HUES6 (cell line): ENCODE measurements around the gene ZNF177.
A peak's percentile ranks its signal among the peaks of the same experiment; 100 is the strongest.

ENCODE experiments used
- H3K27ac ChIP-seq: 2 replicates; pipeline ENCODE4 v1.7.0; 2013; ENCODE audit warnings: low read depth, mild to moderate bottlenecking, low read length, inconsistent platforms
- H3K27me3 ChIP-seq: 2 replicates; pipeline ENCODE4 v1.6.1; 2013; ENCODE audit warnings: low read length; ENCODE audit not compliant: control insufficient read depth, insufficient read depth
- H3K36me3 ChIP-seq: 2 replicates; pipeline ENCODE4 v1.6.1; 2013; ENCODE audit warnings: low read length; ENCODE audit not compliant: control insufficient read depth, insufficient read depth
- H3K4me1 ChIP-seq: 2 replicates; pipeline ENCODE4 v1.6.1; 2013; ENCODE audit warnings: low read length; ENCODE audit not compliant: control insufficient read depth, insufficient read depth
- H3K4me3 ChIP-seq: 2 replicates; pipeline ENCODE4 v1.5.1; 2013; ENCODE audit warnings: low read depth, low read length
- H3K9ac ChIP-seq: one replicate; pipeline ENCODE4 v1.6.1; 2013; ENCODE audit warnings: mild to moderate bottlenecking, low read length
- H3K9me3 ChIP-seq: 2 replicates; pipeline ENCODE4 v1.6.1; 2013; ENCODE audit warnings: low read depth, low read length; ENCODE audit not compliant: control insufficient read depth, insufficient read depth

Gene ZNF177

GRCh38 chr19:9348253-9348652, 14.6 kb upstream of the ZNF177 start:
- Histone ChIP-seq H3K4me1 (no peaks in the 10 kb centered on the region), H3K27ac (no peak overlapping the region), H3K36me3 (peaks cover 15% of the 10 kb centered on the region), H3K27me3 (no peaks in the 10 kb centered on the region), H3K9me3 (peaks cover 81% of the 10 kb centered on the region), H3K9ac (no peak overlapping the region), H3K4me3 (no peak overlapping the region)

GRCh38 chr19:9348671-9349070, 14.1 kb upstream of the ZNF177 start:
- Histone ChIP-seq H3K27ac (no peak overlapping the region), H3K9me3 (peaks cover 79% of the 10 kb centered on the region), H3K36me3 (peaks cover 11% of the 10 kb centered on the region), H3K4me1 (no peaks in the 10 kb centered on the region), H3K4me3 (no peak overlapping the region), H3K9ac (no peak overlapping the region), H3K27me3 (no peaks in the 10 kb centered on the region)

- no peak overlapping the region for H3K9ac ChIP-seq
- no peaks in the 10 kb centered on the region for H3K4me1 ChIP-seq
- no peak overlapping the region for H3K4me3 ChIP-seq
- peaks cover 73% of the 10 kb centered on the region for H3K9me3 ChIP-seq
- no peaks in the 10 kb centered on the region for H3K27me3 ChIP-seq
- H3K36me3 ChIP-seq, result peaks cover 6% of the 10 kb centered on the region
- H3K27ac ChIP-seq, result no peak overlapping the region
These were observed 10.3 kb upstream of the ZNF177 start for GRCh38 chr19:9352505-9352904.

GRCh38 chr19:9353011-9353410, 9.8 kb upstream of the ZNF177 start:
- Histone ChIP-seq H3K27me3 (no peaks in the 10 kb centered on the region), H3K4me1 (no peaks in the 10 kb centered on the region), H3K36me3 (peaks cover 9% of the 10 kb centered on the region), H3K9me3 (peaks cover 74% of the 10 kb centered on the region), H3K4me3 (no peak overlapping the region), H3K27ac (no peak overlapping the region), H3K9ac (no peak overlapping the region)

- H3K27ac ChIP-seq, result no peak overlapping the region
- H3K4me3 ChIP-seq, result no peak overlapping the region
- no peaks in the 10 kb centered on the region for H3K4me1 ChIP-seq
- no peaks in the 10 kb centered on the region for H3K27me3 ChIP-seq
- H3K9ac ChIP-seq, result no peak overlapping the region
- peaks cover 6% of the 10 kb centered on the region for H3K36me3 ChIP-seq
- H3K9me3 ChIP-seq, result peaks cover 75% of the 10 kb centered on the region
These were observed 8.2 kb upstream of the ZNF177 start for GRCh38 chr19:9354651-9355050.

- no peaks in the 10 kb centered on the region; the same call in 1 of the 2 replicates for H3K36me3 ChIP-seq
- H3K27ac ChIP-seq, result no peak overlapping the region
- H3K9ac ChIP-seq, result no peak overlapping the region
- no peaks in the 10 kb centered on the region for H3K27me3 ChIP-seq
- no peak overlapping the region for H3K4me3 ChIP-seq
- peaks cover 78% of the 10 kb centered on the region for H3K9me3 ChIP-seq
- H3K4me1 ChIP-seq, result no peaks in the 10 kb centered on the region
These were observed 8.2 kb downstream of the ZNF177 start for GRCh38 chr19:9370738-9371619.

- Histone ChIP-seq H3K4me3 (no peak overlapping the region), H3K27ac (no peak overlapping the region), H3K4me1 (no peaks in the 10 kb centered on the region), H3K9ac (no peak overlapping the region), H3K36me3 (peaks cover 68% of the 10 kb centered on the region), H3K9me3 (peaks cover 94% of the 10 kb centered on the region), H3K27me3 (no peaks in the 10 kb centered on the region)
These were observed 18.6 kb downstream of the ZNF177 start for GRCh38 chr19:9381361-9381785.

- no peak overlapping the region for H3K9ac ChIP-seq
- H3K27me3 ChIP-seq, result no peaks in the 10 kb centered on the region
- peaks cover 72% of the 10 kb centered on the region for H3K9me3 ChIP-seq
- H3K36me3 ChIP-seq, result peaks cover 2% of the 10 kb centered on the region; the same call in 1 of the 2 replicates
- H3K4me3 ChIP-seq, result peak overlapping the region; percentile 42; the same call in 1 of the 2 replicates
- no peaks in the 10 kb centered on the region for H3K4me1 ChIP-seq
- H3K27ac ChIP-seq, result no peak overlapping the region
These were observed 44.1 kb downstream of the ZNF177 start for GRCh38 chr19:9406798-9407352.

GRCh38 chr19:9407827-9408226, 45.0 kb downstream of the ZNF177 start:
- H3K27ac ChIP-seq, result no peak overlapping the region
- no peak overlapping the region for H3K9ac ChIP-seq
- H3K4me3 ChIP-seq, result no peak overlapping the region

GRCh38 chr19:9413240-9413954, 50.6 kb downstream of the ZNF177 start:
- no peaks in the 10 kb centered on the region for H3K4me1 ChIP-seq
- H3K9me3 ChIP-seq, result peaks cover 80% of the 10 kb centered on the region
- no peak overlapping the region for H3K9ac ChIP-seq
- H3K27ac ChIP-seq, result no peak overlapping the region
- no peaks in the 10 kb centered on the region for H3K27me3 ChIP-seq
- H3K4me3 ChIP-seq, result no peak overlapping the region
- peaks cover 66% of the 10 kb centered on the region for H3K36me3 ChIP-seq

More at GRCh38 chr19:9407827-9408226, 45.0 kb downstream of the ZNF177 start:
- Histone ChIP-seq H3K36me3 (peaks cover 11% of the 10 kb centered on the region), H3K9me3 (peaks cover 82% of the 10 kb centered on the region), H3K4me1 (no peaks in the 10 kb centered on the region), H3K27me3 (no peaks in the 10 kb centered on the region)

GRCh38 chr19:9427941-9428340, 65.1 kb downstream of the ZNF177 start:
- H3K9ac ChIP-seq, result no peak overlapping the region
- no peak overlapping the region for H3K27ac ChIP-seq
- peaks cover 42% of the 10 kb centered on the region for H3K36me3 ChIP-seq
- no peak overlapping the region for H3K4me3 ChIP-seq
- peaks cover 6% of the 10 kb centered on the region for H3K9me3 ChIP-seq
- H3K4me1 ChIP-seq, result no peaks in the 10 kb centered on the region
- no peaks in the 10 kb centered on the region for H3K27me3 ChIP-seq
